HepG2 (cell line): ENCODE measurements around the gene UTP20. TPM values are rescaled to one million over a fixed set of nuclear protein-coding genes. Genes with fewer than 3 reads are reported as not detected.

Experiments used
- ASH2L ChIP-seq: fragments of 300-600, 200-600 bp; sonication (generic); IDR thresholded peaks from 2 replicates; pipeline ENCODE4 v1.7.0; 2017; ENCODE audit warnings: low read depth, mild to moderate bottlenecking, moderate library complexity, mixed read lengths, low read length; ENCODE audit not compliant: insufficient read length
- ATF7-NPFF ChIP-seq: sonication (generic); formaldehyde crosslinking; IDR thresholded peaks from 2 replicates; pipeline ENCODE4 v1.8.1; 2023; ENCODE audit warnings: mild to moderate bottlenecking, low read depth, missing genetic modification reagents, moderate library complexity
- FOSL2 ChIP-seq: sonication (generic); formaldehyde crosslinking; IDR thresholded peaks from 2 replicates; pipeline ENCODE4 v1.4.0; 2020; ENCODE audit warnings: missing genetic modification reagents
- FOXC1 ChIP-seq: sonication (generic); formaldehyde crosslinking; IDR thresholded peaks from 2 replicates; pipeline ENCODE4 v1.8.0; 2022; ENCODE audit warnings: mild to moderate bottlenecking, missing genetic modification reagents, borderline replicate concordance
- FOXJ3 ChIP-seq: sonication (generic); formaldehyde crosslinking; IDR thresholded peaks from 2 replicates; pipeline ENCODE4 v1.4.0; 2020; ENCODE audit warnings: missing genetic modification reagents, mild to moderate bottlenecking, borderline replicate concordance
- GZF1 ChIP-seq: sonication (generic); formaldehyde crosslinking; IDR thresholded peaks from 2 replicates; pipeline ENCODE4 v1.5.1; 2020; ENCODE audit warnings: mild to moderate bottlenecking, missing genetic modification reagents
- HIVEP1 ChIP-seq: sonication (generic); formaldehyde crosslinking; IDR thresholded peaks from 2 replicates; pipeline ENCODE4 v1.4.0; 2020; ENCODE audit warnings: mild to moderate bottlenecking, missing genetic modification reagents
- HMGA1 ChIP-seq: sonication (generic); formaldehyde crosslinking; conservative IDR thresholded peaks from 2 replicates; pipeline ENCODE4 v1.4.0; 2020; ENCODE audit warnings: missing genetic modification reagents
- HOXA5 ChIP-seq: sonication (generic); formaldehyde crosslinking; IDR thresholded peaks from 2 replicates; pipeline ENCODE4 v1.4.0; 2020; ENCODE audit warnings: missing genetic modification reagents
- MED1 ChIP-seq: sonication (generic); formaldehyde crosslinking; IDR thresholded peaks from 2 replicates; pipeline ENCODE4 v1.4.0; 2020; ENCODE audit warnings: missing genetic modification reagents
- MED13 ChIP-seq: sonication (generic); formaldehyde crosslinking; IDR thresholded peaks from 2 replicates; pipeline ENCODE4 v1.5.0; 2020; ENCODE audit warnings: missing genetic modification reagents
- NKX3-1 ChIP-seq: sonication (generic); formaldehyde crosslinking; IDR thresholded peaks from 2 replicates; pipeline ENCODE4 v1.5.0; 2020; ENCODE audit warnings: missing genetic modification reagents
- NR2C2 ChIP-seq: sonication (generic); formaldehyde crosslinking; IDR thresholded peaks from 2 replicates; pipeline ENCODE4 v1.4.0; 2020; ENCODE audit warnings: missing genetic modification reagents, mild to moderate bottlenecking, moderate library complexity, borderline replicate concordance
- PAWR ChIP-seq: sonication (generic); formaldehyde crosslinking; IDR thresholded peaks from 2 replicates; pipeline ENCODE4 v1.4.0; 2020; ENCODE audit warnings: missing genetic modification reagents, mild to moderate bottlenecking, borderline replicate concordance
- REXO4 ChIP-seq: sonication (generic); formaldehyde crosslinking; IDR thresholded peaks from 2 replicates; pipeline ENCODE4 v1.8.0; 2022; ENCODE audit warnings: missing genetic modification reagents, mild to moderate bottlenecking, borderline replicate concordance
- RFX3 ChIP-seq: IDR thresholded peaks from 2 replicates; pipeline ENCODE4 v1.6.1; 2016; ENCODE audit warnings: missing biosample characterization, missing genetic modification reagents
- SIN3B ChIP-seq: fragments of 150-350 bp; IDR thresholded peaks from 2 replicates; pipeline ENCODE4 v1.6.1; 2014; ENCODE audit warnings: low read length
- SP4 ChIP-seq: sonication (generic); formaldehyde crosslinking; IDR thresholded peaks from 2 replicates; pipeline ENCODE4 v1.8.1; 2023; ENCODE audit warnings: mild to moderate bottlenecking, missing genetic modification reagents
- UBTF ChIP-seq: sonication (generic); formaldehyde crosslinking; IDR thresholded peaks from 2 replicates; pipeline ENCODE4 v1.4.0; 2020; ENCODE audit warnings: mild to moderate bottlenecking, missing genetic modification reagents
- ZNF263 ChIP-seq: sonication (generic); formaldehyde crosslinking; IDR thresholded peaks from 2 replicates; pipeline ENCODE4 v1.4.0; 2020; ENCODE audit warnings: missing genetic modification reagents
- ZNF451 ChIP-seq: sonication (generic); formaldehyde crosslinking; IDR thresholded peaks from 2 replicates; pipeline ENCODE4 v1.5.0; 2020; ENCODE audit warnings: mild to moderate bottlenecking, missing genetic modification reagents
- ZNF891 ChIP-seq: sonication (generic); formaldehyde crosslinking; IDR thresholded peaks from 2 replicates; pipeline ENCODE4 v1.5.0; 2020; ENCODE audit warnings: mild to moderate bottlenecking, missing genetic modification reagents
- polyA plus RNA-seq, 8 experiments: library from polyadenylated mRNA; depleted of rRNA in 3 of 8; stranded (reverse) in 7 of 8; unstranded in 1 of 8; fragments of >200 nt; fragmentation: Illumina TruSeq in 4 of 8; extraction: Trizol in 4 of 8; gene quantifications; 2 replicates each; pipeline versions ENCODE4 v1.2.1 to v1.2.3, GENCODE V29; 2011 to 2016; ENCODE audit warnings: low read depth in 4 of 8, missing spikeins in 1 of 8, mixed read lengths in 1 of 8; ENCODE audit not compliant: insufficient read depth in 1 of 8
- total RNA-seq, 5 experiments: library from RNA; depleted of rRNA; stranded (reverse); fragments of >200 nt; fragmentation: Illumina TruSeq; extraction: Trizol; gene quantifications; 2 replicates each; pipeline ENCODE4 v1.2.3, GENCODE V29; 2016; ENCODE audit warnings: low read depth in 1 of 5
- TF ChIP-seq, protein P1 (sequence below): sonication (generic); formaldehyde crosslinking; IDR thresholded peaks from 2 replicates; pipeline ENCODE4 v1.5.1; 2020; ENCODE audit warnings: mild to moderate bottlenecking, missing genetic modification reagents, moderate library complexity
- TF ChIP-seq, protein P2 (sequence below): sonication (generic); formaldehyde crosslinking; IDR thresholded peaks from 2 replicates; pipeline ENCODE4 v1.4.0; 2020; ENCODE audit warnings: missing genetic modification reagents

UTP20 gene
- total and polyA plus RNA-seq, 2 of the 13 experiments (the other 11 are each of a cell fraction or from before 2014, with no cell fraction given): 9.0 to 38.5 TPM

- TF ChIP-seq NR2C2 (CRISPR knock-in tag) (0 out of 2 replicates have a peak, but pooled peaks have one; percentile 38), ZNF451 (CRISPR knock-in tag) (0 out of 2 replicates have a peak, but pooled peaks have one; percentile 35), MED13 (peak; percentile 56; the same call in 1 of the 2 replicates), HOXA5 (CRISPR knock-in tag) (0 out of 2 replicates have a peak, but pooled peaks have one; percentile 74), ZNF263 (CRISPR knock-in tag) (no peak), ASH2L (peak; percentile 95), PAWR (CRISPR knock-in tag) (no peak), ATF7-NPFF (CRISPR knock-in tag) (0 out of 2 replicates have a peak, but pooled peaks have one; percentile 36), NKX3-1 (CRISPR knock-in tag) (0 out of 2 replicates have a peak, but pooled peaks have one; percentile 47), FOXC1 (CRISPR knock-in tag) (peak; percentile 65; the same call in 1 of the 2 replicates), RFX3 (CRISPR knock-in tag) (no peak), ZNF891 (CRISPR knock-in tag) (peak; percentile 79), SIN3B (peak; percentile 80), FOSL2 (CRISPR knock-in tag) (0 out of 2 replicates have a peak, but pooled peaks have one; percentile 14), UBTF (CRISPR knock-in tag) (peak; percentile 48; the same call in 1 of the 2 replicates), HMGA1 (CRISPR knock-in tag) (no peak), MED1 (CRISPR knock-in tag) (peak; percentile 64), HIVEP1 (peak; percentile 45; the same call in 1 of the 2 replicates), GZF1 (0 out of 2 replicates have a peak, but pooled peaks have one; percentile 41), SP4 (CRISPR knock-in tag) (peak; percentile 73), REXO4 (CRISPR knock-in tag) (no peak), FOXJ3 (no peak)
- TF ChIP-seq, protein P1, sequence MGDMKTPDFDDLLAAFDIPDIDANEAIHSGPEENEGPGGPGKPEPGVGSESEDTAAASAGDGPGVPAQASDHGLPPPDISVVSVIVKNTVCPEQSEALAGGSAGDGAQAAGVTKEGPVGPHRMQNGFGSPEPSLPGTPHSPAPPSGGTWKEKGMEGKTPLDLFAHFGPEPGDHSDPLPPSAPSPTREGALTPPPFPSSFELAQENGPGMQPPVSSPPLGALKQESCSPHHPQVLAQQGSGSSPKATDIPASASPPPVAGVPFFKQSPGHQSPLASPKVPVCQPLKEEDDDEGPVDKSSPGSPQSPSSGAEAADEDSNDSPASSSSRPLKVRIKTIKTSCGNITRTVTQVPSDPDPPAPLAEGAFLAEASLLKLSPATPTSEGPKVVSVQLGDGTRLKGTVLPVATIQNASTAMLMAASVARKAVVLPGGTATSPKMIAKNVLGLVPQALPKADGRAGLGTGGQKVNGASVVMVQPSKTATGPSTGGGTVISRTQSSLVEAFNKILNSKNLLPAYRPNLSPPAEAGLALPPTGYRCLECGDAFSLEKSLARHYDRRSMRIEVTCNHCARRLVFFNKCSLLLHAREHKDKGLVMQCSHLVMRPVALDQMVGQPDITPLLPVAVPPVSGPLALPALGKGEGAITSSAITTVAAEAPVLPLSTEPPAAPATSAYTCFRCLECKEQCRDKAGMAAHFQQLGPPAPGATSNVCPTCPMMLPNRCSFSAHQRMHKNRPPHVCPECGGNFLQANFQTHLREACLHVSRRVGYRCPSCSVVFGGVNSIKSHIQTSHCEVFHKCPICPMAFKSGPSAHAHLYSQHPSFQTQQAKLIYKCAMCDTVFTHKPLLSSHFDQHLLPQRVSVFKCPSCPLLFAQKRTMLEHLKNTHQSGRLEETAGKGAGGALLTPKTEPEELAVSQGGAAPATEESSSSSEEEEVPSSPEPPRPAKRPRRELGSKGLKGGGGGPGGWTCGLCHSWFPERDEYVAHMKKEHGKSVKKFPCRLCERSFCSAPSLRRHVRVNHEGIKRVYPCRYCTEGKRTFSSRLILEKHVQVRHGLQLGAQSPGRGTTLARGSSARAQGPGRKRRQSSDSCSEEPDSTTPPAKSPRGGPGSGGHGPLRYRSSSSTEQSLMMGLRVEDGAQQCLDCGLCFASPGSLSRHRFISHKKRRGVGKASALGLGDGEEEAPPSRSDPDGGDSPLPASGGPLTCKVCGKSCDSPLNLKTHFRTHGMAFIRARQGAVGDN (CRISPR knock-in tag): peak; percentile 70
- TF ChIP-seq, protein P2, sequence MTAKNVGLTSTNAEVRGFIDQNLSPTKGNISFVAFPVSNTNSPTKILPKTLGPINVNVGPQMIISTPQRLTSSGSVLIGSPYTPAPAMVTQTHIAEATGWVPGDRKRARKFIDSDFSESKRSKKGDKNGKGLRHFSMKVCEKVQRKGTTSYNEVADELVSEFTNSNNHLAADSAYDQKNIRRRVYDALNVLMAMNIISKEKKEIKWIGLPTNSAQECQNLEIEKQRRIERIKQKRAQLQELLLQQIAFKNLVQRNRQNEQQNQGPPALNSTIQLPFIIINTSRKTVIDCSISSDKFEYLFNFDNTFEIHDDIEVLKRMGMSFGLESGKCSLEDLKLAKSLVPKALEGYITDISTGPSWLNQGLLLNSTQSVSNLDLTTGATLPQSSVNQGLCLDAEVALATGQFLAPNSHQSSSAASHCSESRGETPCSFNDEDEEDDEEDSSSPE (CRISPR knock-in tag): peak; percentile 51; the same call in 1 of the 2 replicates
These were observed at the start of gene UTP20 (continued) for GRCh38 chr12:101280006-101280505.
